ENCODE results near the gene GET4. TPM values are rescaled to one million over a fixed set of nuclear protein-coding genes. Genes with fewer than 3 reads are reported as not detected.
"Not testable (repeated sequence)": the region's sequence is repeated elsewhere in the genome, so short reads cannot be mapped to it uniquely, and the experiment has no call there.

Gene GET4
- total and polyA plus RNA-seq, 9 donors, result 26.6 to 50.2 (median 41.1) TPM

DNA sequence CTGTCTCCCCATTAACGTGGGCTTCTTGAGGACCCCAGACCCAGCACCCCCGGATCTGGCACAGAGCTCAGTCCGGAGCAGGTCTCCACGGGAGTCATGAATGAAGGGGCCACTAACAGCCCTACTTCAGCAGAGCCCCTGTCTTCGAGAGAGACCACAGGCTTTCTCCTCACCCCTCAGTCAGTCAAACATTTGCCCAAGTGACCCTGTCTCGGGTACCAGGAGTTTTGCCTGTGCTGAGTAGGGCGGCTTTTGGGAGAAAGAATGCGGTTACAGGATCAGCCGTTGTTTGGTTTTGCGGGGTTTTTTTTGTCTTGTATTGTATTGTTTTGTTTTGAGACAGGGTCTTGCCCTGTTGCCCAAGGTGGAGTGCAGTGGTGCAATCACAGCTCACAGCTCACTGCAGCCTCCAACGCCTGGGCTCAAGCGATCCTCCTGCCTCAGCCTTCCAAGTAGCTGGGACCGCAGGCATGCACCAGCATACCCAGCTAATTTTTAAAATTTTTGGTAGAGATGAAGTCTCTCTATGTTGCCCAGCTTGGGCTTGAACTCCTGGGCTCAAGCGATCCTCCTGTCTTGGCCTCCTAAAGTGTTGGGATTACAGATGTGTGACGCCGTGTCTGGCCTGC, 61.6 kb downstream of the GET4 start:
- Histone ChIP-seq H3K27me3 (ENCODE audit: control insufficient read depth, insufficient read depth, low read length) (peaks cover 2% of the 10 kb centered on the region), H3K27ac (ENCODE audit: low read length) (no peak overlapping the region), H3K4me3 (ENCODE audit: low read length) (no peak overlapping the region), H3K9me3 (replicated peaks; ENCODE audit: control insufficient read depth, low read depth, low read length) (peaks cover 5% of the 10 kb centered on the region), H3K36me3 (ENCODE audit: control insufficient read depth, insufficient read depth, low read length) (no peaks in the 10 kb centered on the region), H3K4me1 (ENCODE audit: control insufficient read depth, insufficient read depth, low read length) (no peaks in the 10 kb centered on the region)
- no peak for DNase-seq
- 76% methylated on average over 5 of the region's 16 CpGs for whole genome bisulfite sequencing (ENCODE audit: insufficient coverage)

DNA sequence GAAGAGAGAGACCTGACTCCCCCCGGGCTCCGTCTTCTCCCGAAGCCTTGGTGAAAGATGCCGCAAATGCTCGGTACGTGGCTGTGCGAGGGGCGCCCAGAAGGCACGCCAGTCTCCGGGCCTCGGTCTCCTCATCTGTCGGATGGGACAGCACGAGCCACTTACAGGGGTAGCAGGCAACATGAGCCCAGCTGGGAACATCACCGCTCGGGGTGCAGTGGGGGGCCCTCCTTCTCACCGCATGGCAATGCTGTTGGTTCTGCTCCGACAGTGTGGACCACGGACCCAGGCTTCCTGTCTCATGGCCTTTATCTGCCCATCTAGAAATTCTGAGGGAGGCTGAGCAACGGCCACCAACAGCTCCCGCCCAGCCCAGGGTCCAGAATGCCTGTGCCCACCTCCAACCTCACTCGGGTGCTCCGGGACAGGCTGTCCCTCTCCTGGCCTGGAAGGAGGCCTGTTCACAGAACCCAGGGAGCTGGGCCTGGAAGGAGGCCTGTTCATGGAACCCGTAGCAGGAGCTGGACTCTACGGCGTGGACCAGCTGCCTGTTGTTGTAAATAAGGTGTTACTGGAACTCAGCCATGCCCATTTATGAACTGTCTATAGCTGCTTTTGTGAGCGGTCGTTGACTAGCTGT, 62.3 kb downstream of the GET4 start:
- WGBS (ENCODE audit: insufficient coverage), result 89% methylated on average over 24 of the region's 27 CpGs
- no peak for DNase-seq

DNA sequence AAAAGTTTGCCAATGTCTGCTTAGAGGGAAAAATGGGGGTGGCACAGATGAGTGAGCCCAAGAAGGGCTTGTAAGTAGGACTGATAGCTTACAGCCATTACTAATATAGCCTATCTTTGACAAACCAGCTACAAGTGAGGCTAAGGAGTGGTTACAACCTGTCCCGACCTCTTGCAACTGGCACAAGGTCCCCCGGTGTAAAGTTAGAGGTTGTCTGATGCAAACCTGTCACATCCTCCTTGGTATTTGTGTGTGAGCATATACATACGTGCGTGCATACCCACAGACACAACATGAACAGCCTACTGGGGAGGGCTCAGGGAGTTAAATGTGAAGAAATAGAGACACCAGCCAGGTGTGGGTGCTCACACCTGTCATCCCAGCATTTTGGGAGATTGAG, 63.5 kb downstream of the GET4 start:
- WGBS (ENCODE audit: insufficient coverage), result no CpG with 5 or more reads among the region's 4 CpGs
- no peak overlapping the region for H3K4me3 ChIP-seq (ENCODE audit: low read length)
- H3K9me3 ChIP-seq (replicated peaks; ENCODE audit: control insufficient read depth, low read depth, low read length), result peaks cover 5% of the 10 kb centered on the region
- H3K27ac ChIP-seq (ENCODE audit: low read length), result no peak overlapping the region
- peaks cover 2% of the 10 kb centered on the region for H3K27me3 ChIP-seq (ENCODE audit: control insufficient read depth, insufficient read depth, low read length)
- DNase-seq, result no peak
- H3K36me3 ChIP-seq (ENCODE audit: control insufficient read depth, insufficient read depth, low read length), result no peaks in the 10 kb centered on the region
- H3K4me1 ChIP-seq (ENCODE audit: control insufficient read depth, insufficient read depth, low read length), result no peaks in the 10 kb centered on the region

More for the DNA sequence above, 62.3 kb downstream of the GET4 start:
- H3K4me3 ChIP-seq (ENCODE audit: low read length), result no peak overlapping the region
- peaks cover 2% of the 10 kb centered on the region for H3K27me3 ChIP-seq (ENCODE audit: control insufficient read depth, insufficient read depth, low read length)
- H3K4me1 ChIP-seq (ENCODE audit: control insufficient read depth, insufficient read depth, low read length), result no peaks in the 10 kb centered on the region
- H3K27ac ChIP-seq (ENCODE audit: low read length), result no peak overlapping the region
- peaks cover 5% of the 10 kb centered on the region for H3K9me3 ChIP-seq (replicated peaks; ENCODE audit: control insufficient read depth, low read depth, low read length)
- no peaks in the 10 kb centered on the region for H3K36me3 ChIP-seq (ENCODE audit: control insufficient read depth, insufficient read depth, low read length)

DNA sequence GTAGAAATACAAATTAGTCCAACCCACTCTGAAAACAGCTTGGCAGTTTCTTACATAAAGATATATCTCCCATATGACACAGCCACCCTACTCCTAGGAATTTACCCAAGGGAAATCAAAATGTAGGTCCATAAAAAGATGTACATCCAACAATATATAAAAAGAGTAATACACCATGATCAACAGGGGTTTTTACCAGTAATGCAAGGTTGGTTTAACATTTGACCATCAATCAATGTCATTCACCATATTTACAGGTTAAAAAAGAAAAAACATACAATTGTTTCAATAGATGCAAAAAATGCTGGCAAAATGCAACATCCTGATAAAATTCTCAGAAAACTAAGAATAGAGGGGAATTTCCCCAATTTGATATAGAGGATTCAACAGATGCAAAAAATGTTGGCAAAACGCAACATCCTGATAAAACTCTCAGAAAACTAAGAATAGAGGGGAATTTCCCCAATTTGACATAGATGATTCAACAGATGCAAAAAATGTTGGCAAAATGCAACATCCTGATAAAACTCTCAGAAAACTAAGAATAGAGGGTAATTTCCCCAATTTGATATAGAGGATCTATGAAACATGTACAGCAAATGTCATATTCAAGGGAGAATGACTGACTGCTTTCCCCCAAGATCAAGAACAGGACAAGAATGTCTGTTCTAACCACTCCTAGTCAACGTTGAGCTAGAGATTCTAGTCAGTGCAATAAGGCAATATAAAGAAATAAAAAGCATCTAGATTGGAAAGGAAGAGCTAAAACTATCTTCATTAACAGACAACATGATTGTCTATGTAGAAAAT, 64.5 kb downstream of the GET4 start:
- Histone ChIP-seq H3K36me3 (ENCODE audit: control insufficient read depth, insufficient read depth, low read length) (no peaks in the 10 kb centered on the region), H3K27ac (ENCODE audit: low read length) (no peak overlapping the region), H3K9me3 (replicated peaks; ENCODE audit: control insufficient read depth, low read depth, low read length) (peaks cover 5% of the 10 kb centered on the region), H3K4me3 (ENCODE audit: low read length) (no peak overlapping the region), H3K27me3 (ENCODE audit: control insufficient read depth, insufficient read depth, low read length) (no peaks in the 10 kb centered on the region), H3K4me1 (ENCODE audit: control insufficient read depth, insufficient read depth, low read length) (no peaks in the 10 kb centered on the region)
- DNase-seq, result no peak
- no CpG with 5 or more reads among the region's 2 CpGs for WGBS (ENCODE audit: insufficient coverage)

DNA sequence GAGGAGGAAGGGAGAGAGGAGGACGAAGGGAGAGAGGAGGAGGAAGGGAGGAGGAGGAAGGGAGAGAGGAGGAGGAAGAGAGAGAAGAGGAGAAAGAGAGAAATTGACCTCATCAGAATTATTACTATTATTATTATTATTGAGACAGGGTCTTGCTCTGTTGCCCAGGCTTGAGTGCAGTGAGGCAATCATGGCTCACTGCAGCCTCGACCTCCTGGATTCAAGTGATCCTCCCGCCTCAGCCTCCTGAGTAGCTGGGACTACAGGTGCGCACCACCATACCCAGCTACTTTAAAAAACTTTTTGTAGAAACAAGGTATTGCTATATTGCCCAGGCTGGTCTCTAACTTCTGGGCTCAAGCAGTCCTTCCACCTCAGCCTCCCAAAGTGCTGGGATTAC, 67.4 kb downstream of the GET4 start:
- H3K27ac ChIP-seq (ENCODE audit: low read length); H3K36me3 ChIP-seq (ENCODE audit: control insufficient read depth, insufficient read depth, low read length); H3K4me1 ChIP-seq (ENCODE audit: control insufficient read depth, insufficient read depth, low read length); DNase-seq; H3K27me3 ChIP-seq (ENCODE audit: control insufficient read depth, insufficient read depth, low read length); H3K4me3 ChIP-seq (ENCODE audit: low read length); H3K9me3 ChIP-seq (replicated peaks; ENCODE audit: control insufficient read depth, low read depth, low read length): not testable (repeated sequence)
- 100% methylated on average over 1 of the region's 4 CpGs for WGBS (ENCODE audit: insufficient coverage)

DNA sequence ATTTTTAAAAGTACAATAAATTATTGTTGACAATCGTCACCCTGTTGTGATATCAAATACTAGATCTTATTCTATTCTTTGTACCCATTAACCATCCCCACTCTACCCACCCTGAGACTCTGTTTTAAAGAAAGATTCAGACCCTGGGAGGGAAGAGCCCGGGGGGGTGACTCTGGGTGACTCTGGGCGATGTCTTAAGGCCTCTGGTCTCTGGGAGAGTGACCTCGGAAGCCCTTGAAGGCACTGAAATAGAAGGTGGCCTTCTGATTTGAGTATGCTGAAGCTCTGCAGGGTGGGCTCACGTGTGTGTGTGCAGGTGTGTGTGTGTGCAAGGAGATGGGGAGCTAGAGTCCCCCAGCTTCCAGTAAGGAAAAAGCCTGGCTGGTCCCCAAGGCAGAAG, 68.4 kb downstream of the GET4 start:
- Histone ChIP-seq H3K4me3 (ENCODE audit: low read length) (no peak overlapping the region), H3K36me3 (ENCODE audit: control insufficient read depth, insufficient read depth, low read length) (no peaks in the 10 kb centered on the region), H3K27ac (ENCODE audit: low read length) (no peak overlapping the region), H3K27me3 (ENCODE audit: control insufficient read depth, insufficient read depth, low read length) (no peaks in the 10 kb centered on the region), H3K9me3 (replicated peaks; ENCODE audit: control insufficient read depth, low read depth, low read length) (peaks cover 5% of the 10 kb centered on the region), H3K4me1 (ENCODE audit: control insufficient read depth, insufficient read depth, low read length) (no peaks in the 10 kb centered on the region)
- no peak for DNase-seq
- WGBS (ENCODE audit: insufficient coverage), result 87% methylated on average over 4 of the region's 5 CpGs

DNA sequence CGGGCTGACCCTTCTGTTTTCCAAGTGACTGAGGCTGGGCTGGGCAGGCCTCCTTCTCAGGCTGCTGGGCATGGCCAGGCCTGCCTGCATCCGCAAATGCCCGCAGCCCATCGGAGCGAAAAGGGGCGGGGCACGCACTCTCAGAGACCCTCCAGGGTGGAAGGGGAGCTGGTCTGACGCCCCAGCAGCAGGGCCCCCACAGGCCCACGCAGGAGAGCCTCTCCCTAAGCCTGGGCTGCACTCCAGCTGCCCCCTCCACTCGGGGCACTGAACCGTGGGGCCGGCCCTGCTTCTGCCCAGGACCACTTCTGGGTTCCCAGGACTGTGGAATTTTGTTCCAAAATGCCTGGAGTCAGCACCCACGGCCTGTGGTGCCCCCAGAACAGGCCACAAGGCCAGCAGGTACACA, 68.8 kb downstream of the GET4 start:
- no peaks in the 10 kb centered on the region for H3K36me3 ChIP-seq (ENCODE audit: control insufficient read depth, insufficient read depth, low read length)
- H3K4me1 ChIP-seq (ENCODE audit: control insufficient read depth, insufficient read depth, low read length), result no peaks in the 10 kb centered on the region
- 74% methylated on average over 12 of the region's 13 CpGs for WGBS (ENCODE audit: insufficient coverage)
- no peaks in the 10 kb centered on the region for H3K27me3 ChIP-seq (ENCODE audit: control insufficient read depth, insufficient read depth, low read length)
- peaks cover 5% of the 10 kb centered on the region for H3K9me3 ChIP-seq (replicated peaks; ENCODE audit: control insufficient read depth, low read depth, low read length)
- H3K27ac ChIP-seq (ENCODE audit: low read length), result no peak overlapping the region
- no peak for DNase-seq
- H3K4me3 ChIP-seq (ENCODE audit: low read length), result no peak overlapping the region

DNA sequence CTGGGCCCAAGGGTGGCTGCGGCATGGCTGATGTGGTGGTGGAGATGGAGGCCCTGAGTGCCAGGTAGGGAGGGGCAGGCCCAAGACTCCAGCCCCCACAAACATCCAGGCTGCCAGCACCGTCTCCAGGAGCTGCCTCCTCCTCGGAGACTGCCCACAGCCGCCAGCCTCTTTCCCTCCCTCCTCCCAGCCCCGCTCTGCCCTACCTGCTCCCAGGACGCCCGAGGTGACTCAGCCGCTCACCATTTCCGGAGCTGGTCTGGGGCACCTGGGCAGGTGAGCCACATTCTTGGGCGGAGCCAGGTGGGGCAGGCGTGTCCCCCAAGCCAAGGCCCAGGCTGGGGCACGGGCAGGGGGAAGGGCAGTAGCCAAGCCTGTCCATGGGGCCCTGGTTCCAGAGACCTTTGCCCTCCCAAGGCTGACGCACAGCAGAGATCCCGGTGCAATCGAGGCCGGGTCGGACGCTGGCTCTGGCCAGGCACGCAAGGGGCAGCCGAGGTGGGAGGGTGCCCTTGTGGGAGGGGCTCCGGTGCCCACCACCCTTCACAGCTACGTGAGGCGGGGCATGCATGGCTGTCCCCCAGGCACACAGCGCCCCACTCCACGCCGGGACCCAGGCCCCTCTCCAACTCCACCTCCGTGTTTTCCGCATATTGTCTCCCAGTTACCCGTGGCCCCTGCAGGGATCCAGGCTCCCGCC, 69.4 kb downstream of the GET4 start:
- 65% methylated on average over 21 of the region's 30 CpGs for WGBS (ENCODE audit: insufficient coverage)
- H3K9me3 ChIP-seq (replicated peaks; ENCODE audit: control insufficient read depth, low read depth, low read length), result no peaks in the 10 kb centered on the region
- H3K4me1 ChIP-seq (ENCODE audit: control insufficient read depth, insufficient read depth, low read length), result no peaks in the 10 kb centered on the region
- H3K27me3 ChIP-seq (ENCODE audit: control insufficient read depth, insufficient read depth, low read length), result no peaks in the 10 kb centered on the region
- H3K27ac ChIP-seq (ENCODE audit: low read length), result no peak overlapping the region
- H3K4me3 ChIP-seq (ENCODE audit: low read length), result no peak overlapping the region
- DNase-seq, result no peak
- no peaks in the 10 kb centered on the region for H3K36me3 ChIP-seq (ENCODE audit: control insufficient read depth, insufficient read depth, low read length)
